Brain microvascular endothelial cell (primary cell): ENCODE data around the gene SOCS2.
"Not testable (repeated sequence)": the region's sequence is repeated elsewhere in the genome, so short reads cannot be mapped to it uniquely, and the experiment has no call there.

Experiments used
- DNase-seq: peaks from one replicate; pipeline ENCODE4 v3.0.0-alpha.2; 2020
- H3K27ac ChIP-seq: fragments of 250-450 bp; sonication (Bioruptor Pico); 2 replicates; pipeline ENCODE4 v1.5.1; 2020; ENCODE audit warnings: mild to moderate bottlenecking, moderate library complexity
- H3K27me3 ChIP-seq: fragments of 250-450 bp; sonication (Bioruptor Pico); replicated peaks from 2 replicates; pipeline ENCODE4 v1.5.1; 2020; ENCODE audit warnings: mild to moderate bottlenecking
- H3K36me3 ChIP-seq: fragments of 250-450 bp; sonication (Bioruptor Pico); replicated peaks from 2 replicates; pipeline ENCODE4 v1.5.1; 2020; ENCODE audit warnings: mild to moderate bottlenecking
- H3K4me3 ChIP-seq: 2 replicates; pipeline ENCODE4 v1.5.1; 2011; ENCODE audit warnings: low read depth, mild to moderate bottlenecking, control low read depth, low read length, moderate library complexity
- CTCF ChIP-seq: IDR thresholded peaks from 2 replicates; pipeline ENCODE4 v1.5.1; 2011; ENCODE audit warnings: low read depth, mild to moderate bottlenecking, moderate library complexity, low read length, control low read depth, inconsistent platforms; ENCODE audit errors: missing control alignments
- in situ Hi-C: cut with HindIII; loops from 2 replicates; pipeline ENCODE4 v1.10.0; 2017; ENCODE audit warnings: low sequenced_read_pairs, low pct_ligation_motif_present

SOCS2 gene

GRCh38 chr12:93621986-93622385, 49.5 kb downstream of the SOCS2 start:
- in situ Hi-C loops = no loop called here
- no peak for DNase-seq
- TF ChIP-seq CTCF = no peak

GRCh38 chr12:93622485-93622884, 50.0 kb downstream of the SOCS2 start:
- H3K36me3 ChIP-seq = no peaks in the 10 kb centered on the region
- no peak overlapping the region for H3K27ac ChIP-seq
- H3K27me3 ChIP-seq = no peaks in the 10 kb centered on the region
- no peak overlapping the region for H3K4me3 ChIP-seq
- in situ Hi-C loops = no loop called here
- no peak for TF ChIP-seq CTCF
- no peak for DNase-seq

More at GRCh38 chr12:93621986-93622385, 49.5 kb downstream of the SOCS2 start:
- Histone ChIP-seq H3K4me3 (no peak overlapping the region), H3K27ac (no peak overlapping the region), H3K27me3 (no peaks in the 10 kb centered on the region), H3K36me3 (no peaks in the 10 kb centered on the region)

- no peaks in the 10 kb centered on the region for H3K36me3 ChIP-seq
- H3K4me3 ChIP-seq = no peak overlapping the region
- in situ Hi-C loops = no loop called here
- H3K27ac ChIP-seq = peak overlapping the region; percentile 82
- peak; percentile 89 for DNase-seq
- H3K27me3 ChIP-seq = no peaks in the 10 kb centered on the region
- no peak for TF ChIP-seq CTCF
Observed at GRCh38 chr12:93624595-93625294, 52.3 kb downstream of the SOCS2 start.

- in situ Hi-C loops, H3K36me3 ChIP-seq, H3K27me3 ChIP-seq, H3K4me3 ChIP-seq: not testable (repeated sequence)
- DNase-seq = peak; percentile 62
- peak overlapping the region; percentile 82 for H3K27ac ChIP-seq
Observed at GRCh38 chr12:93625295-93625645, 52.8 kb downstream of the SOCS2 start.

GRCh38 chr12:93626160-93626559, 53.7 kb downstream of the SOCS2 start:
- Histone ChIP-seq H3K27ac (peak overlapping the region; percentile 82), H3K27me3 (no peaks in the 10 kb centered on the region), H3K36me3 (no peaks in the 10 kb centered on the region), H3K4me3 (no peak overlapping the region)
- TF ChIP-seq CTCF = no peak
- in situ Hi-C loops = no loop called here
- DNase-seq = no peak
